Endothelial cell of umbilical vein (primary cell): ENCODE data around the gene LRRC56. TPM values are rescaled to one million over a fixed set of nuclear protein-coding genes. Genes with fewer than 3 reads are reported as not detected.

Experiments used
- BruUV-seq: library from RNA; stranded (reverse); fragments of 400-500 nt; replicated peaks from 2 replicates; lab custom pipeline; 2021; lab: Mats Ljungman, UMichigan
- CTCF ChIA-PET: fragments of 300-600, 350-600 bp; sonication (Branson Sonifier 250); formaldehyde crosslinking; loops from one replicate; lab custom pipeline; 2021; ENCODE audit warnings: antibody characterized with exemption, inconsistent platforms; lab: Charles Lee
- POLR2A ChIA-PET: fragments of 300-600, 350-600 bp; sonication (Branson Sonifier 250); formaldehyde crosslinking; loops from one replicate; lab custom pipeline; 2021; ENCODE audit warnings: antibody characterized with exemption, inconsistent platforms; lab: Charles Lee
- DNase-seq: peaks from one replicate; pipeline ENCODE4 v3.0.0-alpha.2; 2011; ENCODE audit warnings: low read depth, low spot score
- FAIRE-seq: peaks from 2 replicates; lab custom pipeline; 2011; peaks lifted over from hg19 to GRCh38; lab: Jason Lieb, UNC
- H2AFZ ChIP-seq: 2 replicates; pipeline ENCODE4 v1.6.0; 2012; ENCODE audit warnings: low read depth, low read length, control low read depth, inconsistent platforms
- H3K27ac ChIP-seq: 2 replicates; pipeline ENCODE4 v1.5.1; 2011; ENCODE audit warnings: low read depth, mild to moderate bottlenecking, control low read depth, low read length, moderate library complexity; ENCODE audit not compliant: insufficient read depth
- H3K27me3 ChIP-seq, 2 experiments: 2 replicates each; pipeline versions ENCODE4 v1.6.0 to v1.6.1; 2011; ENCODE audit warnings: low read length in 2 of 2, mixed read lengths in 1 of 2; ENCODE audit not compliant: control insufficient read depth in 2 of 2, insufficient read depth in 2 of 2
- H3K36me3 ChIP-seq, 2 experiments: 2 replicates in 1 of 2; 3 replicates in 1 of 2; pipeline ENCODE4 v1.5.1; 2011; ENCODE audit warnings: low read length in 2 of 2, mild to moderate bottlenecking in 1 of 2, moderate library complexity in 1 of 2; ENCODE audit not compliant: control insufficient read depth in 2 of 2, insufficient read depth in 2 of 2; ENCODE audit errors: extremely low read depth in 1 of 2
- H3K4me1 ChIP-seq: 3 replicates; pipeline ENCODE4 v1.5.1; 2011; ENCODE audit warnings: mild to moderate bottlenecking, low read length; ENCODE audit not compliant: control insufficient read depth, insufficient read depth; ENCODE audit errors: extremely low read depth
- H3K4me2 ChIP-seq: 2 replicates; pipeline ENCODE4 v1.6.1; 2011; ENCODE audit warnings: low read length, control low read depth, mixed read lengths; ENCODE audit not compliant: insufficient read depth
- H3K4me3 ChIP-seq, 3 experiments: fragments of 200-600 bp in 1 of 3; sonication (generic), shearing (Covaris generic) in 1 of 3; replicated peaks in 1 of 3; 2 replicates each; pipeline ENCODE4 v1.5.1; 2011 to 2016; ENCODE audit warnings: control low read depth in 3 of 3, low read length in 3 of 3, mild to moderate bottlenecking in 2 of 3, inconsistent platforms in 1 of 3, low read depth in 1 of 3, moderate library complexity in 1 of 3; ENCODE audit not compliant: insufficient read depth in 1 of 3
- H3K79me2 ChIP-seq: 2 replicates; pipeline ENCODE4 v1.6.0; 2012; ENCODE audit warnings: low read length, inconsistent platforms; ENCODE audit not compliant: control insufficient read depth, insufficient read depth
- H3K9ac ChIP-seq: replicated peaks from 2 replicates; pipeline ENCODE3; 2011; ENCODE audit warnings: low read length, control low read depth; ENCODE audit not compliant: insufficient read depth; ENCODE audit errors: extremely low read depth
- H3K9me1 ChIP-seq: replicated peaks from 3 replicates; pipeline ENCODE4 v1.6.0; 2011; ENCODE audit warnings: mild to moderate bottlenecking, low read length; ENCODE audit not compliant: control insufficient read depth, insufficient read depth; ENCODE audit errors: extremely low read depth
- H3K9me3 ChIP-seq: replicated peaks from 2 replicates; pipeline ENCODE4 v1.5.1; 2012; ENCODE audit warnings: low read length, inconsistent platforms; ENCODE audit not compliant: control insufficient read depth, insufficient read depth
- H4K20me1 ChIP-seq: replicated peaks from 2 replicates; pipeline ENCODE3; 2011; ENCODE audit warnings: mild to moderate bottlenecking, low read length; ENCODE audit not compliant: control insufficient read depth, insufficient read depth; ENCODE audit errors: extremely low read depth
- CTCF ChIP-seq, 2 donors: IDR thresholded peaks; 1 replicate in 1 of 2; 2 replicates in 1 of 2; pipeline ENCODE4 v1.5.1; 2011; ENCODE audit warnings: low read length in 2 of 2, mild to moderate bottlenecking in 2 of 2, moderate library complexity in 2 of 2, control low read depth in 1 of 2, inconsistent platforms in 1 of 2, low read depth in 1 of 2; ENCODE audit not compliant: insufficient read depth in 1 of 2; ENCODE audit errors: extremely low read depth in 1 of 2
- EZH2 ChIP-seq: IDR thresholded peaks from 2 replicates; pipeline ENCODE4 v1.6.1; 2012; ENCODE audit warnings: borderline replicate concordance, low read depth, mild to moderate bottlenecking, moderate library complexity, low read length, inconsistent platforms; ENCODE audit not compliant: severe bottlenecking
- MAX ChIP-seq: IDR thresholded peaks from 2 replicates; pipeline ENCODE4 v1.6.1; 2011; ENCODE audit not compliant: insufficient read depth, insufficient read length
- POLR2A ChIP-seq: IDR thresholded peaks from 2 replicates; pipeline ENCODE4 v1.6.1; 2012; ENCODE audit warnings: low read depth, mild to moderate bottlenecking, control low read depth, low read length
- dilution Hi-C: fragments of 300-500 bp; cut with MboI; formaldehyde crosslinking; loops from one replicate; pipeline ENCODE4 v1.15.0; 2019; ENCODE audit warnings: low sequenced_read_pairs; ENCODE audit not compliant: extremely low pct_ligation_motif_present
- intact Hi-C: fragments of 100-400 bp; cut with micrococcal nuclease; formaldehyde crosslinking; loops from one replicate; pipeline ENCODE4 v1.10.0; 2022
- polyA plus RNA-seq, 4 experiments: library from polyadenylated mRNA; depleted of rRNA in 3 of 4; stranded (reverse) in 3 of 4; unstranded in 1 of 4; fragments of >200 nt; gene quantifications; 2 replicates each; pipeline versions ENCODE4 v1.2.1 to v1.2.3, GENCODE V29; 2011 to 2012; ENCODE audit warnings: missing spikeins in 1 of 4
- total RNA-seq: library from RNA; stranded (reverse); gene quantifications from 2 replicates; pipeline ENCODE4 v1.2.3, GENCODE V29; 2021

Gene LRRC56
- total and polyA plus RNA-seq, 2 donors (not counting 3 experiments of a cell fraction or from before 2014, with no cell fraction given): 0.47 to 0.55 TPM

DNA sequence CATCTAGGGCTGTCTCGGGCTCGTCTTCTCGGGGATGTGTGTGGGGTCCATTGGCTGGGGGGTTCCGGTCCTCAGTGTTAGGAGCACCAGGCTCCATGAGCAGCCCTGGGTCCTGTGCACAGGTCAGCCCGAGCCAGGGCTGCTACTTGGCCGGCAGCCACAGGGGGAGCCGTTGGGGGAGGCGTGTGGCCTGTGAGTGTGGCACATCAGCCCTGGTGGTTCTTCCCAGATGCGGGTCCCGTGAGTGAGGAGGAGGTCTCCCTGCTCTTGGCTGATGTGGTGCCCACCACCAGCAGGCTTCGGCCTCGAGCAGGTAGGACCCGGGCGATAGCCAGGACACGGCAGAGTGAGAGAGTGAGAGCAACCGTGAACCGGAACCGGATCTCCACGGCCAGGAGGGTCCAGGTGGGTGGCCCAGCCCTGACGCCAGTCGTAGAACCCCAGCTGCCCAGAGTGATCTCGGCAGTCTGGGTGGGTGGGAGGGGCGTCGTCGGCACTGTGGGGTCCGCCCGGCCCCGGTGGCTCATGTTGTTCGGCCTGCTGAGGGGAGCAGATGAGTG is 59.9 kb downstream of the LRRC56 start:
- H3K9me3 ChIP-seq: no peaks in the 10 kb centered on the region
- peaks cover 25 to 59% of the 10 kb centered on the region in 2 experiments for H3K36me3 ChIP-seq
- POLR2A ChIA-PET: no interaction called here
- H3K9me1 ChIP-seq: no peaks in the 10 kb centered on the region
- no peak overlapping the region for H3K4me2 ChIP-seq
- H3K79me2 ChIP-seq: no peaks in the 10 kb centered on the region
- BruUV-seq: no TSS peak
- DNase-seq (no peak), FAIRE-seq (no peak)
- no peak overlapping the region for H3K27ac ChIP-seq
- no peak overlapping the region for H3K4me3 ChIP-seq
- H4K20me1 ChIP-seq: no peaks in the 10 kb centered on the region
- intact Hi-C loops (no loop called here), dilution Hi-C loops (no loop called here)
- no peak overlapping the region for H3K9ac ChIP-seq
- H3K4me1 ChIP-seq: no peaks in the 10 kb centered on the region
- CTCF ChIA-PET: no interaction called here
- H2AFZ ChIP-seq: no peak overlapping the region
- TF ChIP-seq CTCF (IDR thresholded peaks at IDR 0.05; ENCODE audit: extremely low read depth in 1 of 2, insufficient read depth in 1 of 2, low read depth in 1 of 2, low read length in 2 of 2): peak; percentile 18 to 30
- TF ChIP-seq EZH2: no peak
- TF ChIP-seq MAX: no peak
- TF ChIP-seq POLR2A: no peak
- no peaks in the 10 kb centered on the region for H3K27me3 ChIP-seq
